GM12878 (cell line): ENCODE measurements around the gene CNTNAP5. TPM values are rescaled to one million over a fixed set of nuclear protein-coding genes. Genes with fewer than 3 reads are reported as not detected.

Experiments
- ATAC-seq: fragments of 200-7000 bp; cut with Tn5 transposase; 3 replicates; pipeline ENCODE4 v1.9.1; 2020; ENCODE audit warnings: mild to moderate bottlenecking, moderate library complexity
- BruUV-seq: library from RNA; stranded (reverse); fragments of 400-500 nt; replicated peaks from 2 replicates; lab custom pipeline; 2021; lab: Mats Ljungman, UMichigan
- CTCF ChIA-PET: fragments of 300-600 bp; sonication (Branson Sonifier 250); formaldehyde crosslinking; extraction: SDS; loops from one replicate; lab custom pipeline; 2021; ENCODE audit warnings: inconsistent platforms; lab: Yijun Ruan, JAX
- POLR2A ChIA-PET: fragments of 350-600 bp; formaldehyde crosslinking; extraction: SDS; loops from one replicate; lab custom pipeline; 2021; ENCODE audit warnings: inconsistent platforms; lab: Charles Lee
- RAD21 ChIA-PET: fragments of 300-600 bp; sonication (Branson Sonifier 250); formaldehyde crosslinking; loops from one replicate; lab custom pipeline; 2023; ENCODE audit warnings: antibody characterized with exemption; ENCODE audit not compliant: unreplicated experiment; lab: Charles Lee
- SMC1A ChIA-PET: fragments of 300-600 bp; sonication (Branson Sonifier 250); formaldehyde crosslinking; loops from one replicate; lab custom pipeline; 2023; ENCODE audit not compliant: unreplicated experiment, uncharacterized antibody; lab: Charles Lee
- DNase-seq: peaks from one replicate; pipeline ENCODE4 v3.0.0-alpha.2; 2011; ENCODE audit warnings: low read depth, low spot score
- FAIRE-seq: peaks from 3 replicates; lab custom pipeline; 2011; peaks lifted over from hg19 to GRCh38; lab: Jason Lieb, UNC
- H2AFZ ChIP-seq: 2 replicates; pipeline ENCODE4 v1.6.0; 2011; ENCODE audit warnings: low read depth, low read length, control low read depth; ENCODE audit not compliant: control insufficient read depth
- H3K27ac ChIP-seq: 2 replicates; pipeline ENCODE4 v1.5.1; 2011; ENCODE audit warnings: control low read depth; ENCODE audit not compliant: control insufficient read depth, insufficient read depth
- H3K27me3 ChIP-seq, 2 experiments: replicated peaks in 1 of 2; 2 replicates each; pipeline versions ENCODE4 v1.6.0 to v1.6.1; 2011; ENCODE audit warnings: low read length in 1 of 2; ENCODE audit not compliant: control insufficient read depth in 2 of 2, insufficient read depth in 2 of 2
- H3K36me3 ChIP-seq, 2 experiments: 2 replicates each; pipeline ENCODE4 v1.5.1; 2011; ENCODE audit warnings: low read length in 1 of 2; ENCODE audit not compliant: control insufficient read depth in 2 of 2, insufficient read depth in 2 of 2
- H3K4me1 ChIP-seq: 2 replicates; pipeline ENCODE4 v1.6.1; 2011; ENCODE audit warnings: mild to moderate bottlenecking, low read length, moderate library complexity, mixed read lengths; ENCODE audit not compliant: control insufficient read depth, insufficient read depth
- H3K4me2 ChIP-seq: 2 replicates; pipeline ENCODE4 v1.6.0; 2011; ENCODE audit warnings: control low read depth; ENCODE audit not compliant: control insufficient read depth, insufficient read depth
- H3K4me3 ChIP-seq: fragments of 200-600 bp; sonication (generic); 2 replicates; pipeline ENCODE4 v1.5.1; 2016
- H3K79me2 ChIP-seq: 2 replicates; pipeline ENCODE4 v1.6.0; 2011; ENCODE audit warnings: low read length; ENCODE audit not compliant: control insufficient read depth, insufficient read depth
- H3K9ac ChIP-seq: 2 replicates; pipeline ENCODE4 v1.8.0; 2011; ENCODE audit warnings: low read length, control low read depth, mixed read lengths; ENCODE audit not compliant: control insufficient read depth, insufficient read depth
- H3K9me3 ChIP-seq: replicated peaks from 3 replicates; pipeline ENCODE4 v1.5.1; 2011; ENCODE audit warnings: mild to moderate bottlenecking, low read length; ENCODE audit not compliant: control insufficient read depth, insufficient read depth
- H4K20me1 ChIP-seq: 2 replicates; pipeline ENCODE4 v1.6.0; 2011; ENCODE audit not compliant: control insufficient read depth, insufficient read depth
- CBFB ChIP-seq: IDR thresholded peaks from 2 replicates; pipeline ENCODE4 v1.6.1; 2016; ENCODE audit warnings: antibody characterized with exemption, low read depth
- CREM ChIP-seq: IDR thresholded peaks from 2 replicates; pipeline ENCODE4 v1.6.1; 2014; ENCODE audit warnings: antibody characterized with exemption, low read depth
- LARP7 ChIP-seq: fragments of 450-650 bp; IDR thresholded peaks from 2 replicates; pipeline ENCODE4 v1.6.1; 2017; ENCODE audit warnings: mild to moderate bottlenecking
- MAX ChIP-seq: IDR thresholded peaks from 2 replicates; pipeline ENCODE4 v1.6.1; 2012; ENCODE audit warnings: low read depth, low read length, improper control_type of control experiment
- SMAD1 ChIP-seq: fragments of 450-650 bp; IDR thresholded peaks from 2 replicates; pipeline ENCODE4 v1.6.1; 2018; ENCODE audit warnings: mild to moderate bottlenecking, low read depth; ENCODE audit not compliant: partially characterized antibody
- SREBF1 ChIP-seq: IDR thresholded peaks from 2 replicates; pipeline ENCODE4 v1.6.1; 2012; ENCODE audit warnings: mild to moderate bottlenecking, low read length
- YY1 ChIP-seq: IDR thresholded peaks from 2 replicates; pipeline ENCODE4 v1.6.1; 2011; ENCODE audit warnings: low read depth, mild to moderate bottlenecking, low read length
- ZNF592 ChIP-seq: fragments of 450-650 bp; IDR thresholded peaks from 2 replicates; pipeline ENCODE4 v1.6.1; 2017; ENCODE audit warnings: mild to moderate bottlenecking, moderate library complexity
- WGBS: methylation state at CpG from one replicate; pipeline ENCODE4 v1.1.6; 2016; ENCODE audit warnings: low lambda C conversion rate; ENCODE audit not compliant: insufficient replicate concordance, insufficient coverage; ENCODE audit errors: missing lambda C conversion rate; 5-methylcytosine and 5-hydroxymethylcytosine counted together
- in situ Hi-C: fragments of 300-500 bp; cut with MboI; formaldehyde crosslinking; loops from 9 replicates; pipeline ENCODE4 v1.14.3; 2018; ENCODE audit warnings: mixed read lengths
- intact Hi-C: fragments of 100-400 bp; cut with micrococcal nuclease; formaldehyde crosslinking; loops from one replicate; pipeline ENCODE4 v1.14.2; 2022; ENCODE audit not compliant: unreplicated experiment
- polyA plus RNA-seq, 11 experiments: library from polyadenylated mRNA; depleted of rRNA in 4 of 11; unstranded in 6 of 11; stranded (reverse) in 5 of 11; fragments of >200 nt; fragmentation: Nextera tagmentation in 4 of 11; fragmentation: Illumina TruSeq in 1 of 11; extraction: Ambion mirVana in 4 of 11; extraction: Trizol in 1 of 11; gene quantifications; 1 replicate in 1 of 11; 2 replicates in 10 of 11; pipeline versions ENCODE4 v1.2.1 to v1.2.3, GENCODE V29; 2011 to 2016; ENCODE audit warnings: inconsistent platforms in 2 of 11, missing spikeins in 2 of 11, low read depth in 1 of 11
- total RNA-seq, 4 experiments: library from RNA; depleted of rRNA in 3 of 4; stranded (reverse); fragments of >200 nt in 3 of 4; fragmentation: Illumina TruSeq in 1 of 4; extraction: Trizol in 1 of 4; gene quantifications; 2 replicates each; pipeline versions ENCODE4 v1.2.1 to v1.2.3, GENCODE V29; 2013 to 2021

CNTNAP5 gene
- total and polyA plus RNA-seq, 10 of the 15 experiments (the other 5 are each of a cell fraction or from before 2014, with no cell fraction given) = not detected

- no peak for ATAC-seq
- Histone ChIP-seq H3K27me3 (no peaks in the 10 kb centered on the region), H3K4me2 (no peak overlapping the region), H3K79me2 (no peaks in the 10 kb centered on the region), H2AFZ (no peak overlapping the region), H3K9ac (no peak overlapping the region), H3K27ac (no peak overlapping the region), H4K20me1 (no peaks in the 10 kb centered on the region), H3K4me3 (no peak overlapping the region), H3K4me1 (no peaks in the 10 kb centered on the region), H3K36me3 (no peaks in the 10 kb centered on the region), H3K9me3 (no peaks in the 10 kb centered on the region)
- intact Hi-C loops = no loop called here
- ChIA-PET CTCF (no interaction called here), SMC1A (interaction anchor here (1.9 kb wide), 1 partner anchor 28 kb away, joined by 4 read pairs; no protein-coding TSS in a partner anchor), POLR2A (no interaction called here), RAD21 (no interaction called here)
- no TSS peak for BruUV-seq
- in situ Hi-C loops = no loop called here
- no peak for DNase-seq
- FAIRE-seq = no peak
- WGBS = 13% methylated on average over 3 of the region's 3 CpGs
- no peak for TF ChIP-seq CREM
- no peak for TF ChIP-seq SREBF1
- TF ChIP-seq YY1 = no peak
- TF ChIP-seq MAX = no peak
- no peak for TF ChIP-seq SMAD1
- no peak for TF ChIP-seq LARP7
- no peak for TF ChIP-seq ZNF592
- no peak for TF ChIP-seq CBFB
These were observed 862.4 kb downstream of the CNTNAP5 start for GRCh38 chr2:124887466-124887865.
